Activated gamma-delta T cell treated with anti-CD3 and anti-CD28 coated beads, Interleukin-2, amount 50 U/mL, for 16 hours (primary cell): Measurements from ENCODE around the gene EHBP1.
"Not testable (repeated sequence)": the region's sequence is repeated elsewhere in the genome, so short reads cannot be mapped to it uniquely, and the experiment has no call there.

Source experiments
- DNase-seq: peaks from one replicate; pipeline ENCODE4 v3.0.0-alpha.2; 2020; ENCODE audit warnings: low read depth

Gene EHBP1

DNA sequence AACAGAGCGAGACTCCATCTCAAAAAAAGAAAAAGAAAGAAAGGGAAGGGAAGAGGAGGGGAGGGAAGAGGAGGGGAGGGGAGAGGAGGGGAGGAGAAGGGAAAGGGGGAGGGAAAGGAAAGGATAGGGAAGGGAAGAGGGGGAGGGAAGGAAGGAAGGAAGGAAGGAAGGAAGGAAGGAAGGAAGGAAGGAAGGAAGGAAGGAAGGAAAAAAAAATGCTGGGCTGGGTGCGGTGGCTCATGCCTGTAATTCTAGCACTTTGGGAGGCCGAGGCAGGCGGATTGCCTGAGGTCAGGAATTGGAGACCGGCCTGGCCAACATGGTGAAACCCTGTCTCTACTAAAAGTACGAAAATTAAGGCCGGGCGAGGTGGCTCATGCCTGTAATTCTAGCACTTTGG, 314.2 kb downstream of the EHBP1 start:
- DNase-seq: not testable (repeated sequence)

DNA sequence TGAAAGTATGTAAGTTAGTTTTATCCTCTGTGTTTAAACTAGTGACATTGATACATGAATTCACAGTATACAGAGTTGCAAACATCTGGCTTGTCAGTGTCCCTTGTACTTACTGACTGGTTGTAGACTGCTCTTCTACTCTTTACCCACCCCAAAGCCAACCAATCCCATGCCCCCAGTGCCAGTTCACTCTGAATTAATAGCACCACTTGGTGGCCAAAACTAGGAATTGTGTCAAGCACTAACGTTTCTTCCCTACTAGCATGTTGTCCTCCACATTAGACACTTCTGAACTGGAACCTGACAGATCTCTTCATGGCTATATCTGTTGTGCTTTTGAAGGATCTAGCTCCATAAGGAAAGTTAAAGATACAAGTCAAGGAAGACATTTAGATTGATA, 317.9 kb downstream of the EHBP1 start:
- no peak for DNase-seq

DNA sequence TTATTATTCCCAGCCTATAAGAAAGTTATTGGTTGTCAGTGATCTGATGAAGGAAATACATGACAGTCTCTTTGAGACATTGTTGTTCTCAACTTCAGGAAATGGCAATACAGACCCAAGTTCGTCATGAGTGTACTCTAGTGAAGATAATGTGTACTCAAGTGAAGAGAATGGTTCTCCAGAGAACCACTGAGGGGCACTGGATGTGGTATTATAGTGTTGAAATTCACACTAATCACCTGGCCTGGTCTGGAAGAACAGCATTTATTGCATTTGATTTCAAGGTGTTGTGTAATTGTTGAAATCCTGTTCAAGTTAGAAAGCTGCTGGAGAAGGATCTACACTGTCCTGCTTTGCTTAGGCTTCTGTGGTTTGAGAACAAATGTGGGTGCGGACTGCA, 321.7 kb downstream of the EHBP1 start:
- no peak for DNase-seq

DNA sequence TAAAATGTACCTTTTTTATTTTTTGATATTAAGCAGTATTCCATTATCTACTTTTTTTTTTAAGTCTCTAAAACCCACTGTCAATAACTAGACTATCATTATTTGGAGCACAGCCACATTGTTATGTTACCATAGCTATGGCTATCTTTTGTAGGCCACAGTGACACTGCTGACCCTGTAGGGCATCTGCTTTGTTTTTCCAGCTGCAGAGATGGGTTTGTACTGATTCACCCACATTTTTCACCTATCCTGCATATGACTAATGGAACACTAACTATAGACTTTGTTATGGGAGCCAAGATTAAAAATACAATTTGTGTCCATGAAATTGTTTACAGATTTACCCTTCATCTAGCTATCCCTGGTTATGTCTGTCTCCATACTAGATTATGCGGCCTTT, 323.5 kb downstream of the EHBP1 start:
- DNase-seq: no peak

DNA sequence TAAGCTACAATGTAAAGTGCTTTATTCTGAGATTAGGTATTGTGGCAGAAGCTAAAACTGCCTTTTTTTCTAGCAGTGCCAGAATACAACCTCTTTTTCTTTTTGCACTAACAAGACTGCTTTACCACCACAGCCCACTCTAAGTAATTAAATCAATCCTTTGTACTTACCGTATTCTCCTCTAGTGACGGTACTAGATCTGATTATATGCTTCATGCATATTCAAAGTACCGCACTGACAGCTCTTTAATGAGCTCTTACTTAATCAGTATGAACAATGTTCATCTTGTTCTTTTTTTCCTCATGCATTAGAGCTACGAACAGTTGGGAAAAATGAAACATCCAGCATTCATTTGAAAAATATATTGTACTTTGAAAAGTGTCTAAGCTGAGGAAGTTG, 329.0 kb downstream of the EHBP1 start:
- no peak for DNase-seq

DNA sequence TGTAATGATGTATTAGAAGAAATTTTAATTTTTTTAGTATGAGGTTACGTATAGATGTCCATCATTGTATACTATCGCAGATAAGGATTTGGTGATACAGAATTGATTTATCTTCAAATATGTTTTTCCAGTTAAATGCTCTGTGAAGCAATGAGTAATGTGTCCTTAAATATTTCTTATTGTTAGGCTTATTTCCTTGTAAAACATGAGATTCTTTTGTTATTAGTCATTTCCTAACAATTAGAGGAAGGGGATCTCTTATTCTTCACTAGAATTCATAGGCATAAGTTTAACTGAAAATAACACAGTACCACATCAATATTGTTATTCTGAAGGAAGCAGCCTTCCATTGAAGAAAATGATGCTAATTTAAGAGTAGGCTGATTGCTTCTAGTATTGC, 329.7 kb downstream of the EHBP1 start:
- no peak for DNase-seq

DNA sequence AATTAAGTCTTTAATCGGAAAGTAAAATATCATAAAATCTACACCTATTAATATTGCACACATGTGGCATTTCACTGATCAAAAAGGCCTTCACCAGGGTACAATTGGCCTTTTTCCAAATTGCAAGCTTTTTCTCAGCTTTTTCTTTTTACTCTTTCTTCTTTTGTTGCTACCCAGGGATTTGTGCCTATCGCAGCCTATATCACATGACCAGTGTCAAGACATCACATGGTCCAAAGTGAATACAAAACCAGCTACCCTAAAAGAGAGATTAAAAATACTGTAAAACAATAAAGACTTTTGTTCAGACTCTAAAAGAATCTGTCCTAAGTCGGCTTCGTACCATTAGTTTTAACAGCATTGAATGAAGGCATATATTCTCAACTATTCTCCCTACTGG, 330.1 kb downstream of the EHBP1 start:
- DNase-seq: no peak

DNA sequence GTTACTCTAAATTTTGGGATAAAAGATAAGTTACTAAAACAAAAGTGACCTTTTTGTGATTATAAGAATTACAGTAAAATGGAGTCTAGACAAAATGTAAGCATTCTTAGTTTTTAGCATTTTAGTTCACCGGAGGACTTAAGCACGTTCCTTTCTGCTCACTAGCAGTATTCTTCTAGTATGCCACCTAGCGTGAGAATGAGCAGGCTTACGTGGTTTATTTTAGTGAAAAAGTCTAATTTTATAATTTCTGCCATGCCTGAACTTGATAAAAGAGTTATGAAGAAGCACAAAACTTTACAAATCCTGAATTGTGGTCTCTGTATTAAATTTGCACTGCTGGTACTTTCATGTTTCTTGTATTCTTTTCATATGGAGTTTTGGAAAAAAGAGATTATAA, 332.5 kb downstream of the EHBP1 start:
- DNase-seq: no peak

DNA sequence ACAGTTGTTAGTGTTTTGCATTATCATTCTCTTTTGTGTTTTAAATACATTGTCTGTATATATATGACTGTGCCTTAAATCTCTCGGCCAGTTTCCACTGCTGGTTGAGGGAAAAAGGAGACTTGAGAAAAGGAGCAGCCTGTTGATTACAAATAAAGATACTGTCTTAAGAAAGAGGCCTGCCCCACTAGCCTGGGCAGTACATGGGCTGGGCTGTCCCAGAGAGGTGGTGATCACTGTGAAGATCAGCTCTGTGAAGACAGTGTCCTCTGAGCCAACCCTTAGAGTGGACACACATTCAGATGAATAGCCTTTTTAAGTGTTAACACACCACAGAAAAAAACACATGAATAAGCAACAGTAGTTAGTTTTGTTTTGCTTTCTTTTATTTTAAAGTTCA, 335.1 kb downstream of the EHBP1 start:
- DNase-seq: no peak

DNA sequence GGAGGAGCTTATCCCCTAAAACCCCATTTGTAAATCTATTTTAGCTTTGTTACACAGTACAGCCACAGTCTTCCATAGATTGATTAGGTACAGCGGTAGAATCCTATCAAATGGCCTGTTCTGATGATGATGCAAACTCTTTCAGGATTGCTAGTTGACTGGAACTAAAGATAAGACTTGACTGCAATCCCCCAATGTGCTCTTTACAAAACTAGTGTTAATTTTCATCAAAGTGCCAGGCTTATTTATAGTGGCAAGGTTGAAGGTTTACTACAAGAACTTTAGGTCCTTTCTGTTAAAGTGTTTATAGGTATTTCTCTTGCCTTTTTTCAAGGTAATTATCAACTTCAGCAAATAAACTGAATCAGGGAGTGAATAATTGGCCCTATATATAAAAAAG, 336.1 kb downstream of the EHBP1 start:
- no peak for DNase-seq

DNA sequence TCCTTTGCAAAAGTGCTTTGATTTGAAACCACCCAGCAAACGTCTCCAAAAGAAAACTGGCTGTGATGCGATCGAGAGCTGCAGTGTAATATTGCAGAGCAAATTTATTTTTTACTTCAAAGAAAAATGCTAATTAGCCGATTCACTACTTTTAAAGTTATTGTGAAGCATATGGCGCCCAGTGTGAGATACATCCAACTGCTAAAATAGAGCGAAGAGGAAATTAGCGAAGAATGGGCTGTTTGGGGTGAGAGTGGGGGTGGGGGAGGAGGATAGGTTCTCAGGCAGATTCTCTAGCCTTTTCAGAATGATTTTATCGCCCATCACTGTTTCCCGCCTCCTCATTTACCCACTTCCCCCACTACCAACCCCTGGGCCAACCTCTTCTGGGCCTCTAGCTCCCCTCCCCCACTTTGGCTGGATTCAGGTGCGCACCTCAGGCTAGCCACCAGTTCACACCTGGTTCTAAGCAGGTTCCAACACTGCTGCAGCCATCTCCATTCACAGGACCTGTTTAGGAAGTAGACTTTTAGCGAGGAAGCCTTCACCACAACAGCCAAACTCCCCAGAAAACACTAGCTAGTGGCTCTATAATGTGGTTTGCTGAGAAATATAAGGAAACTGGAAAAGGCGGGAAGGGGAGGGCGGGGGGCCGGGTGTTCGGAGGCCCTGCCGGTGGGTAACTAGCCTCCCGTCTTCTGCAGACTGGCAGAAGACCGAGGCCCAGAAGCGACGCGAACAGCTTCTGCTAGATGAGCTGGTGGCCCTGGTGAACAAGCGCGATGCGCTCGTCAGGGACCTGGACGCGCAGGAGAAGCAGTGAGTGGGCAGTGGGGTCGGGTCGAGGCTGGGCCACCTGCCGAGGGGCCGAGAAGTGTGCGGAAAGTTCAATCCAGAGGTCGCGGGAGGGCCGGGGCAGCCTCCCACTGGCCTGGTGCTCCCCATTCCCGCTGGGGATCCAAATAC, 339.1 kb downstream of the EHBP1 start:
- no peak for DNase-seq

DNA sequence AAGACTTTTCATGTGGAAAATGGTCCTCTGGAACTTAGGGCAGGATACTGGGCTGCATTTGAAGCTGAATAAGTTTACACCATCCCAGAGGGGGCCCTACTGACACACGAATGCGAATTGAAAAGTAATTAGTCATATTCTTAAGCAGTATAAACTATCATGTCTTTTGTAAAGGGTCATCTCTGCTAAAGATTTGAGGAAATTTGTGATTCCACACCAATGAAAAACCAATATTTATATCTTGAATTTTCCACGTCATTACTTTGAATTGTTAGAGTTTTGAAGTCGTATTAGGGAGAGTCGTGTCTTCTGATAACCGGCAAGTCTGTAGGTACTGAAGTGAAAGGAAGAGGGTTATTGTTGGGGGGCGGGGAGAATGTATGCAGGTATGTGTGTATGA, 341.0 kb downstream of the EHBP1 start:
- no peak for DNase-seq

DNA sequence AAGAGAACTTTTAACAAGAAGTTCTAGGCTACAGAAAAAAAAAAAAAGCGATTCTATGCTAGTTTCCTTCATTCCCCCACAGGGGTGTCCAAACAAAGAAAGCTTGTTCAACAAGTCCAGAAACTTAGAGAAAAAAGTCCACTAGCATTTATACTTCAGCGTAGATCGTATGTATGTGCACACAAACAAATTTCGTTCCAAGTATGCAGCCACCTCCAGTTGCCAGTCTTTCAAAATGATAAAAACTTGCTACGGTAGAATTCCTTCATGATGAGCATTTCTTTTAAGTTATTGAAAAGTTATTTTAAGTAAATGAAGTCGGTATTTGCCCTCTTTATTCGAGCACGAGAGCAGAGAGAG, 341.4 kb downstream of the EHBP1 start:
- no peak for DNase-seq

DNA sequence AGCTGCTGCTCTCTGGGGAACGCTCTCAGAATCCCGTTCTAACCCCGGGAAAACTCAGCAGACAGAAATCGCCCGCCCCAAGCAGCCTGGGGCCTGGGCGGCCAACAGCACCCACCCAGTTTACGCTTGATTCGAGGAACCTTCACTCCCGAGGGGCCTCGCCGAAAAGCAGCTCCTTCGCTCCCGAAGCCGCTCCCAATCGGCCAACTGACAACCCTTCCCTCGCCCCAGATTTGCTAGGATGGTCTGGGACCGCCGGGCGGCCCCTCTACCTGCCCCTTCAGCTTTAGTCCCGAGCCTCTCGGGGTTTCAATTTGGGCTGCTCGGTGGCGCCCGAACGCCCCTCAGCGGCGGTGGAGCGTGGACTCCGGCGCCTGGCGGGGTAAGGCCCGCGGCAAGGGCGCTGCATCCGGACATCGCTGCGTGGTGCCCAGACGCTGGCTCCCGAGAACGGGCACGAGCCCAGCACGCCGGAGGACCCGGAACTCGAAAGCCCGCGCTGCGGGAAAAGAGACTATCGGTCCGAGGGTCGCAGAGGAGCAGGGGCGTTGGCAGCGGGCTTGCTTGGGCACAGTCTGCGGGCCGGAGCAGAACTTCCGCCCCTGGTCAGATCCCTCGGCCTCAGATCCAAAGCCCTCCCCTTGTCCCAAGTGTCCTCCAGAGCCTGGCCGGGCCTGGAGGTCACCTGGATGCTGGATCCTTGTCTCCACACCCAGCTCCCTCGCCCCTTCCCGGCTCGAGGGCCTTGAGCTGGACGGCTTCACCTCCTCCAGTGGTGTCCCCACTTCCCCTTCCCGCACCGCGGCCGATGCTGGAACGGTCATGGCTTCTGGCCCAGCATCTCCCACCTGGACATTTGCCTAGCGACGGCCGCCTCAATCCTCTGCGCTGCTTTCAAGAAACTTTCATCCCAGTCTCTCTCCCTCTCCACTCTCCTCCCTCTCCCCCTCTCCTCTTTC, 342.1 kb downstream of the EHBP1 start:
- DNase-seq: no peak

DNA sequence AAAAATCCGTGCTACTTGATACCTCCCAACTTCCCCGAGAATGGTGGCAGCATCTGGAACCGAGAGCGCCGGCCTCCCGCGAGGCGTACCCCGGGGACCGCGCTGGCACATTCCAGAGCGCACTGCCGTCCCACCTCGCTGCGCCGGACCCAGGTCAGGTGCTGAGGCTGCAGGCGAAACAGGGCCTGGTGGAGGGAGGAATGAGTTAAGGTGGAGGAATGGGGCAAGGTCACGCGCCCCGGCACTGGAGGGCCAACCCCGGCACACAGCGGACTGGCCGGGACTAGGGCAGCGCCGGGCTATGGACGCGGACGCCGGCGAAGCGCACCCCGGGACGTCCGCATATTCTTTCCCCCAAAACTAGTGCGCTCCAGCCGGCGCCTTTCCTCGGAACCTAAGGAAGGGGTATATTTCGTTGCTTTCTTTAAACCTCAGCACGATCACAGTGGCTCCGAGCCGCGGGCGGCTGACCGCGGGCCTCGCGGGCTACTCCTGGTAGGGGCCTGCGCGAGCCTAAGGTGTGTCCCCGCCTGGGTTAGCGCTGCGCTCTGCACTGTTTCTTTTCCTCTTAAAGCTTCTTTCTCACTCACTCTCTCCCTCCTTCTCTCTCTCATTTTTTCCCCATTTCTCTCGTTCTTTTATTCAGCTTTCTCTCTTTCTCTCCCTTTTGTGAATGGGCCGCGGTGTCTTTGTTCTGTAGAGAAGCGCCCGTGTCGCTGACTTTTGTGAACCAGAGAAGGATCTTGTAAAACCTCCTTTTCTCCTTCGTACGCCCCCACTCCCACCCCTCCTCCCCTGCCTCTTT, 343.1 kb downstream of the EHBP1 start:
- no peak for DNase-seq

DNA sequence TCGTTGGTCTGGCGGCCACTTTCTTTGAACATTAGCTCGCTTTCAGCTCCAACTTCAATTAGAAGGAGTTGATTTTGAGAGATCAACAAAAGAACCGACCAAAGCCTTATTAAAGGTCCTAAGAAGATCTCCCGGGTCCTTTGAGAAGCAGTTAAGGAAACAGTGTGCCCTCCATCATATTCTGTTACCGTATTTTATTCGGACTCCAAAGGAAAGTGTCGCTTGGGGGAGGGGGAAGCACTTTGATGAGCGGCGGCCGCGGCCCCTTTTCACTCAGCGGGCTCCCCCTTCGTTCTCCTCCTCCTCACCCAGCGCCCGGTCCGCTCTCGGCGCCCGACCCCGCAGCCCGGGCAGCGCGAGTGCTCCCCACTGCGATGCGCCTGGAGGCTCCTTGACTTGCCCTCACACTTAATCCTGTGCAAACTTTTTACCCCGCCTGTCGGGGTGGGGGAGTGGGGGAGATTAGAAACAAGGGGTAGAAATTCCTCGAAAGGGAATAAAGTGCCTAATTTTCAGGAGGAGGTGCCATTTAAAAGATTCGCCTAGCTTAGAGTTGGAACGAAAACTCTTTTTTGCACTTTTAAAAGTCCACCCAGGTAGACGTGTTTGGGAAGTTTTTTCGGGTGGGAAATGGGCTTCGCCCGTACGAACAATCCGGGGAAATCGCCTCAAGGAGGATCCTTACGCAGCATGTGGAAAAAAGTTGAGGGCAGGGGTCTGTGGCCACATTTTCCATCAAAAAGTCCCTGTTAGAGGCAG, 343.9 kb downstream of the EHBP1 start:
- DNase-seq: no peak

DNA sequence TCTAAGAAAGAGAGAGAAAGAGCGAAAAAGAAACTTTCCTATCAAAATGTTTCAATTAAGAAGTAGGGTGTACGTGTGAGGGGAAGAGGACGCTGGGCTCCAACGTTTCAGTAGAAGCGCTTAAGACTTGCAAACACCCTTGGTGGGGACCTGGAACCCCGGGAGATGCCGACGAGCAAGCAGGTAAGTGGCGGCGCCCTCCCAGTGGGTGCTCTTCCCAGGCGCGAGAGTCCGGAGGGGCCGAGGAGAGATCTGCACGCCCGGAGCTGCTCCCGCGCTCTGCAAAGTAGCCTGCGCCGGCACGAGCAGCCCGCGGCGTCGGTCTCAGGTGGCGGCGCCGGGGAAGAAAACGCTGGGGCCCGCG, 344.4 kb downstream of the EHBP1 start:
- DNase-seq: no peak

DNA sequence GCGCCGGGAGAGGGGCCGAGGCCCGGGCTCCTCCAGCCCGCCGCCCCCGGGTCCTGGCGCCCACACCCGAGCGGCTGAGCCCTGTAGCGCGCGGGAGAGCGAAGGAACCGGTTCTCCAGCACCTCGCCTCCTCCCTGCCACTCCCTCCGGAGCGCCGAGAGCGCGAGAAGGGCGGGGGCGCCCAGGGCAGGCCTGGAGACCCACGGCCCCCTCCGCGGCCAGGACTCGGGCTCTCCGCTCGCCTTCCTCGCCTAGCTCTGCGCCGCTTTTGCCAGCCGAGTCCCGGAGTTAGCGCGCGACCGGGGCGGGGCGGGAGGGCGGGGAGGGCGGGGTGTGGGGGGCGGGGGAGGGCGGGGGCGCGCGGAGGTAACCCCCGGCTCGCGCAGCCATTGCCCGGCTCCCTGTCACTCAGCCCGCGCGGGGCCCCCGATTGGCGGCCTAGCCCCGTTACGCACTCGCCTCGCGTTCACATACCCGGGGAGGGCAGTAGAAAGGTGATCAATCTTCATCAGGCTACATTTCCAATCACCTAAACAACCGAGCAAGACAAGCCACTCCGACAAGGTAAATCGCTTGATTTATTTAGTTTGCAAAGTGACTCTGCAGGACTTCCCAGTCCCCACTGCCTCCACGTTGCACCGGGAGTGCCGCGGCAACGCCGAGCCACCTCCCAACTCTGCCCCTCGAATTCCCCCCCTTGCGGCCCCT, 345.0 kb downstream of the EHBP1 start, which contains the start of gene OTX1:
Gene OTX1 (plus strand): TSS at position 497 of the 708 bp plus-strand sequence. CDS start 2,161 bp downstream, outside the sequence.
- no peak for DNase-seq

DNA sequence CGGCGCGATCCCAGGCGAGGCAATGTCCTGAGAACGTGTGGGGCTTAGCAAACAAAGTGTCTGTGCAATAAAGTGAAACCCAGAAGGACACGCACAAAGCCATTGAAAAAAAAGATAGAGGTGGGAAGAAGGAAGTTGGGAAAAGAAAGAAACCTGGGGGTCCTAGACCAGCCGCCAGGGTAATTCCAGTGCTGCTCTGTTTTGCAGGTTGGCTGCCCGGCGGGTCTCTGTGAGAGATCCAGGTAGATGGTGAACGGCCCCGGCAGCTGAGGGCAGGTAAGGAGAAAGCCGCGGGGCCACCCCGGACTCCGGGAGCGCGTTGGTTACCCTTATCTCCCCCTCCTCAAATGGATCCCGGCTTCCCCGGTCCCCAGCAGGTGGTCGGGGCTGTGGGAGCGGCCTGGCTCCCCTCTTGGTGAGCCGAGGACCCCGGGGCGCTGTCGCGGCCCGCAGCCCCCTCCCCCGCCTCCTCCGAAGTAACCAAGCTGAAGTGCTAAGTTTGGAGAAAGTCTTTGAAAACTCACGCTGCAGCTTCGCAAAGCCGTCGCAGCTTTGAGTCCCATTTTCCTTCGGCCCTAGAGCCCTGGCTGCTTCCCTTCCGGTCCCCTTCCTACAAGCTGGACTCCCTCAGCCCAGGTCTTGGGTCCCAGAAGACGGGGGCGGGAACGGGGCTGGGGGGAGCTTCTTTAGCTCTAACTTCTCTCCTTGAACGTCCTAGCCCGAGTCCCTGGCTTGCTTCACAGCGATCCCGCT, 345.7 kb downstream of the EHBP1 start:
- no peak for DNase-seq

DNA sequence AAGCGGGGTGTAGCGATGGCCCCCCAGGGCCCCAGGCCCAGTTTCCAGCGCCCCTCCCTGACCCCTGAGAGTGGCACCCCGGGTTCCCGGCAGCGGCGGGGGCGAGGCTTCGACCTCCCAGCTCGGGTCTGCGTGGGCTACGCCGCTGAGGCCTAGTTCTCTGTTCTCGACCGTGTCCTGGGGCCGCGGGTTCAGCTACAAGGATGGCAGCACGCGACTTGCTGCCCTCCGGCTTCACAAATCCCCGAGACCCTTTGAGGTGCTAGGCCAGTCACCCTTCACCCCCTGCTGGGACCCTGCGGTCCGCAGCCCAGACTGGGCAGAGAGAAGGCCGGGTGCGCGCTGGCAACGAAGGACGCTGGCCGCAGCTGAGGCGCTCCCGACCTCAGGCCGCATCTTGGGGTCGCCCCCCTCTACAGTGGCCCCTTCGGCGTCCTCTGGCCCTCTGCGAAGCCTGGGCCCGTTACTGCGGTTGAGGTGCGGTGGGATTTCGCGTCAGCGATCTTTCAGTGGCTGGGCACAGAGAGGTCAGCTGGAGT, 346.4 kb downstream of the EHBP1 start:
- DNase-seq: no peak
